OCI-LY1 (cell line): Measurements from ENCODE around the gene ANKRD11.

Source experiments
- H2AFZ ChIP-seq: fragments of 200-600 bp; sonication (generic), shearing (Covaris generic); 2 replicates; pipeline ENCODE4 v1.6.0; 2014; ENCODE audit warnings: antibody characterized with exemption, mild to moderate bottlenecking, low read length
- H3F3A ChIP-seq: fragments of 200-600 bp; sonication (generic), shearing (Covaris generic); 2 replicates; pipeline ENCODE4 v1.6.0; 2014; ENCODE audit warnings: mild to moderate bottlenecking, antibody characterized with exemption, low read length, moderate library complexity; ENCODE audit not compliant: insufficient read depth
- H3K27ac ChIP-seq: fragments of 200-600 bp; sonication (generic); 2 replicates; pipeline ENCODE4 v1.5.1; 2014; ENCODE audit warnings: low read length, mixed run types, mild to moderate bottlenecking, low read depth; ENCODE audit not compliant: poor library complexity, severe bottlenecking
- H3K27me3 ChIP-seq: fragments of 200-600 bp; sonication (generic); 2 replicates; pipeline ENCODE4 v1.6.0; 2014; ENCODE audit warnings: antibody characterized with exemption, mild to moderate bottlenecking, low read length, moderate library complexity; ENCODE audit not compliant: insufficient read depth
- H3K36me3 ChIP-seq: fragments of 200-600 bp; sonication (generic); 2 replicates; pipeline ENCODE4 v1.6.1; 2014; ENCODE audit warnings: mild to moderate bottlenecking, antibody characterized with exemption, low read length, moderate library complexity, mixed read lengths; ENCODE audit not compliant: insufficient read depth
- H3K4me1 ChIP-seq: fragments of 200-600 bp; sonication (generic); 2 replicates; pipeline ENCODE4 v1.5.1; 2014; ENCODE audit warnings: mild to moderate bottlenecking, low read length, moderate library complexity; ENCODE audit not compliant: insufficient read depth, severe bottlenecking
- H3K4me2 ChIP-seq: fragments of 200-600 bp; sonication (generic), shearing (Covaris generic); 2 replicates; pipeline ENCODE4 v1.6.1; 2014; ENCODE audit warnings: low read length
- H3K4me3 ChIP-seq: fragments of 200-600 bp; sonication (generic); 2 replicates; pipeline ENCODE4 v1.5.1; 2014; ENCODE audit warnings: low read length, low read depth, mild to moderate bottlenecking, mixed read lengths; ENCODE audit not compliant: poor library complexity, severe bottlenecking
- H3K79me2 ChIP-seq: fragments of 200-600 bp; shearing (Covaris generic); 2 replicates; pipeline ENCODE4 v1.6.1; 2016; ENCODE audit warnings: mixed run types, low read length, mixed read lengths; ENCODE audit not compliant: insufficient read depth
- H3K9ac ChIP-seq: fragments of 200-600 bp; sonication (generic), shearing (Covaris generic); 2 replicates; pipeline ENCODE4 v1.6.1; 2014; ENCODE audit warnings: mild to moderate bottlenecking, low read length, mixed read lengths
- H3K9me2 ChIP-seq: fragments of 200-600 bp; sonication (generic), shearing (Covaris generic); 2 replicates; pipeline ENCODE4 v1.6.1; 2014; ENCODE audit warnings: low read depth, mild to moderate bottlenecking, low read length, mixed read lengths
- H3K9me3 ChIP-seq: fragments of 200-600 bp; shearing (Covaris generic); 2 replicates; pipeline ENCODE4 v1.6.1; 2014; ENCODE audit warnings: low read length, mixed read lengths
- H4K20me1 ChIP-seq: fragments of 200-600 bp; sonication (generic), shearing (Covaris generic); 2 replicates; pipeline ENCODE4 v1.6.0; 2016; ENCODE audit warnings: mild to moderate bottlenecking, low read length; ENCODE audit not compliant: insufficient read depth
- EZH2 ChIP-seq: fragments of 200-600 bp; sonication (generic), shearing (Covaris generic); IDR thresholded peaks from 2 replicates; pipeline ENCODE4 v1.8.0; 2017; ENCODE audit warnings: borderline replicate concordance, mixed run types, mild to moderate bottlenecking, antibody characterized with exemption, low read length, moderate library complexity, mixed read lengths
- TF ChIP-seq, protein P1 (sequence below): fragments of 200-600 bp; sonication (generic), shearing (Covaris generic); IDR thresholded peaks from 2 replicates; pipeline ENCODE4 v1.5.1; 2017; ENCODE audit warnings: mild to moderate bottlenecking, antibody characterized with exemption, low read length, moderate library complexity, mixed read lengths

ANKRD11 gene

DNA sequence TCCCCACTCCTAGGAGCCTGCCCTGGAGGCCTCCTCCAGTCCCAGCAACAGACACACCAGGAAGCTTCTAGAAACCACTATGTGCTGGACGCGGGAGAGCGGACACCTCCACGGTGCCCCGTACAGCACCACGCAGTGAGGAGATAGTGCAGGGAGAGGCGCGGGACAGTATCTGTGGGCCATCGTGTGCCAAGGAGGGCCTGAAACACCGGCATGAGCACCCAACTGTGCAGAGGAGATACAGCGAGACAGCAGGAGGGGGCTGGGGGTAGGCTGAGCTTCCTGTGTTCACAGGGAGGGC, 215.1 kb downstream of the ANKRD11 start:
- peak overlapping the region; percentile 17; the same call in 1 of the 2 replicates for H3K4me2 ChIP-seq
- no peaks in the 10 kb centered on the region for H3K9me2 ChIP-seq

DNA sequence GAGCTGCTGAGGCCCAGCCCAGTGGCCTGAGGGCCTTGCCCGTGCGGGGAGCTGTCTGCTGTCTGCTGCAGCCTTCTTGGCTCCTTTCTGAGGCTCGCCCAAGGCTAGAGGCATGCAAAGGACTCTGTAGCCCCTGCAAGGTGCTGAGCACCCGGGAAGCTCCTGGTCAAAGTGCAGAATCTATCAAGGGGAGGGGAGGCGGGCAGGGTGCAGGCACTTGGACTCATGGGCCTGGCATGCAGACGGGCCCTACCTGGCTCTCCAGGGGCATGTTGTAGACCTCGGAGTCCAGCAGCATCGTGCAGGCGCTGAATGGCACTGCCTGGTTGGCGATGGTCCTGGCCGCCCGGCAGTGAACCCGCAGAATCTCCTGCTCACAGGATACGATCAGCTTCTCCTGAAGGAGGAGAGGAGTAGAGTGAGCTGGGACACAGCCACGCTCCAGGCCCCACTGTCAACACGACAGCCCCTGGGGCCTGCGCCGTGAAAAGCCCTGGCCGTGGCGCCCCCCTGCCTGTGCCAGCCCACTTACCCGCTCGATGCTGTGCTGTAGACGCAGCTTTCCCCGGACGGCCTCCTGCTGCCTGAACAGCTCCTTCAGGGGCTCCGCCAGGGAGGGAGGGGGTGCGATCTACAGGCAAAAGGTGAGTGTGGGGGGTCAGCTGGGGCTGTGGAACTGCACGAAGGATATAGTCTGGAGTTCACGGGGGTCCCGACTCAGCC, 215.6 kb downstream of the ANKRD11 start:
- Histone ChIP-seq H4K20me1 (no peaks in the 10 kb centered on the region), H3F3A (no peaks in the 10 kb centered on the region), H3K27me3 (no peaks in the 10 kb centered on the region), H3K9me2 (no peaks in the 10 kb centered on the region), H3K79me2 (no peaks in the 10 kb centered on the region), H3K36me3 (peaks cover 75% of the 10 kb centered on the region), H3K9me3 (no peaks in the 10 kb centered on the region), H3K4me1 (peaks cover 38% of the 10 kb centered on the region), H3K4me3 (no peak overlapping the region), H2AFZ (no peak overlapping the region), H3K9ac (no peak overlapping the region; the same call in 1 of the 2 replicates), H3K4me2 (no peak overlapping the region), H3K27ac (peak overlapping the region; percentile 97)
- TF ChIP-seq, protein P1, sequence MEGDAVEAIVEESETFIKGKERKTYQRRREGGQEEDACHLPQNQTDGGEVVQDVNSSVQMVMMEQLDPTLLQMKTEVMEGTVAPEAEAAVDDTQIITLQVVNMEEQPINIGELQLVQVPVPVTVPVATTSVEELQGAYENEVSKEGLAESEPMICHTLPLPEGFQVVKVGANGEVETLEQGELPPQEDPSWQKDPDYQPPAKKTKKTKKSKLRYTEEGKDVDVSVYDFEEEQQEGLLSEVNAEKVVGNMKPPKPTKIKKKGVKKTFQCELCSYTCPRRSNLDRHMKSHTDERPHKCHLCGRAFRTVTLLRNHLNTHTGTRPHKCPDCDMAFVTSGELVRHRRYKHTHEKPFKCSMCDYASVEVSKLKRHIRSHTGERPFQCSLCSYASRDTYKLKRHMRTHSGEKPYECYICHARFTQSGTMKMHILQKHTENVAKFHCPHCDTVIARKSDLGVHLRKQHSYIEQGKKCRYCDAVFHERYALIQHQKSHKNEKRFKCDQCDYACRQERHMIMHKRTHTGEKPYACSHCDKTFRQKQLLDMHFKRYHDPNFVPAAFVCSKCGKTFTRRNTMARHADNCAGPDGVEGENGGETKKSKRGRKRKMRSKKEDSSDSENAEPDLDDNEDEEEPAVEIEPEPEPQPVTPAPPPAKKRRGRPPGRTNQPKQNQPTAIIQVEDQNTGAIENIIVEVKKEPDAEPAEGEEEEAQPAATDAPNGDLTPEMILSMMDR, result no peak
- no peak for TF ChIP-seq EZH2

More for the DNA sequence above, 215.1 kb downstream of the ANKRD11 start:
- Histone ChIP-seq H3K27ac (peak overlapping the region; percentile 97), H3K4me3 (no peak overlapping the region), H2AFZ (no peak overlapping the region), H3K79me2 (no peaks in the 10 kb centered on the region), H3K9me3 (no peaks in the 10 kb centered on the region), H4K20me1 (no peaks in the 10 kb centered on the region), H3K9ac (peak overlapping the region; percentile 48; the same call in 1 of the 2 replicates), H3K4me1 (peaks cover 38% of the 10 kb centered on the region), H3K27me3 (no peaks in the 10 kb centered on the region), H3F3A (no peaks in the 10 kb centered on the region), H3K36me3 (peaks cover 75% of the 10 kb centered on the region)
- TF ChIP-seq, protein P1, result no peak
- TF ChIP-seq EZH2, result no peak

DNA sequence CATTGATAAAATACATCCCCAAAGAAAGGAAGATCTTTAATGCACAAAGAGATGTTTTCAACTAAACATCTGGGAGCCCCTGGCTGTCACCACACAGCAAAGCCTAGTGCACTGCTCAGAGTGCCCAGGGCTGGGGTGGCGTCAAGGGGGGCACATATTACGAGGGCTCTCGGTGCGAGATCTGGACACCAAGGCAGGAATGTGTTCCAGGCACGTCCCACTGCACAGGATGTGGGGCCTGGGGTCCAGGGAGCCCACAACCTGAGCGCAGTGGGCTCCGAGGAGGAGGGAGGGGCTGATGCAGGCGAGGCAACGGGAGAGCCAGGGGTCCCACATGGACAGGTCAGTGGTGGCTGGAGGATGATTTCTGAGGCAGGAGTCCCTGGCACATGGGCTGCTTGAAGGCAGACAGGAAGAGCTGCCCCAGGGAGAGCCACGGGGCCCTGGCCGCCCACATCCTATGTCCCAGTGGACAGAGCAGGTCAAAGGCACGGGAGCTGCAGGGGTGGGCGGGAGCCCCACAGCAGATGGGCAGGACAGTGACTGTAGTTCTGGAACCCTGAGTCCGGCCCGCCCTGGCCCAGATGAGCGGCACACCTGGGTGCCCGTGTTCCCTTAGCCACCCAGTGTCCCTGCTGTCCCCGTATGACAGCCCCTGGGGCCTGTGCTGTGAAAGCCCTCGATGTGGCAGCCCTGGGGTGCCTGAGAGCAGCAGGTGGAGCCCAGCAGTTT, 216.5 kb downstream of the ANKRD11 start:
- peaks cover 38% of the 10 kb centered on the region for H3K4me1 ChIP-seq
- H2AFZ ChIP-seq, result no peak overlapping the region
- H3K79me2 ChIP-seq, result no peaks in the 10 kb centered on the region
- H3F3A ChIP-seq, result no peaks in the 10 kb centered on the region
- peaks cover 82% of the 10 kb centered on the region for H3K36me3 ChIP-seq
- H3K4me3 ChIP-seq, result no peak overlapping the region
- H4K20me1 ChIP-seq, result no peaks in the 10 kb centered on the region
- no peak overlapping the region for H3K4me2 ChIP-seq
- H3K27me3 ChIP-seq, result no peaks in the 10 kb centered on the region
- no peak overlapping the region for H3K27ac ChIP-seq
- H3K9me3 ChIP-seq, result no peaks in the 10 kb centered on the region
- TF ChIP-seq, protein P1, result no peak
- no peak for TF ChIP-seq EZH2
- H3K9ac ChIP-seq, result no peak overlapping the region
- no peaks in the 10 kb centered on the region for H3K9me2 ChIP-seq
